Spleen (tissue), 7 donors: ENCODE results near the gene GRHPR.

ENCODE experiments used
- POLR2A ChIP-seq, 3 donors: fragments of 450-650 bp; IDR thresholded peaks; one replicate each; pipeline ENCODE4 v1.5.1; 2017; ENCODE audit warnings: antibody characterized with exemption in 3 of 3, mild to moderate bottlenecking in 1 of 3
- TF ChIP-seq, protein P1 (sequence below), 11 experiments: fragments of 200-600 bp in 7 of 11; fragments of 450-650 bp in 4 of 11; sonication (generic) in 4 of 11; IDR thresholded peaks in 8 of 11; conservative IDR thresholded peaks in 3 of 11; 1 replicate in 7 of 11; 2 replicates in 4 of 11; pipeline versions ENCODE4 v1.4.0 to v1.8.0; 2016 to 2021; ENCODE audit warnings: antibody characterized with exemption in 11 of 11, inconsistent platforms in 4 of 11, mild to moderate bottlenecking in 1 of 11
- donor health status: DM: no; HTN: no; CAD: no; lungs with moderate emphysema.
- donor health status: DM: no; HTN: no; CAD: no.
- donor health status: DM: no; HTN: no; CAD: no.

DNA sequence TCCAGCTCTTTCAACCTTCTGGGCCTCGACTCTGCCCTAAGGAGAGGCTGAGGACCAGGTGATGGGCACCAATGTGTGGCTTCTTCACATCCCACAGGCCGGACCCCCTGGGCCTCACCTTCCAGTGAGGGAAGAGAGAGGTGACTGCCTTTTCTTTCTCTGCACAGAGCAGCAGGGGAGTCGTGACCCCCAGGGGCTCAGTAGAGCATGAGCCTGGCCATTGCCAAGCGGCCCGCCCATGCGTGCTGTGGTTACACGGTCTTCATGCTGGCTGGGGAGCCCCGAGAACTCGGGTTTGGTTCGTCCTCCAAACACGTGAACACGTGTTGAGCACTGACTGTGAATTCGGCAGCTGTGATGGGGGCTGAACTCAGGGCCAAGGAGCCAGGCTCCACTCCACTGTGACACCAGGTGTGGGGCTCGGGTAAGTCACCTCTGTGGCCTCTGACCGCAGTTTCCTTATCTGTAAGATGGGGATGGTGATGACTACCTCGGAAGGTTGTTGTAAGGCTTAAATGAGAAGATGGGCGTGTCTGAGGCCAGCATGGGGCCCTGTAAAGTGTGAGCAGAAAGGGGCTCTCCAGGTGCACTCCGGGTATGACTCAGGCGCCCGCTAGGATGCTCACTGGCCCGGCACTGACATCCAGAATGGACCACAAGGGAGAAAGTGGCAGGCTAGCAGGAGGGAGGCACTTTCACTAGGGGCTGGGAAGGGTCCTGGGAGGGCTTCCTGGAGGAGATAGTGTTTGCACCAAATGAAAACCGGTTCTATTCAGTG lies 13.4 kb upstream of the GRHPR start:
- TF ChIP-seq POLR2A (IDR thresholded peaks at IDR 0.05), result no peak
- TF ChIP-seq, protein P1, sequence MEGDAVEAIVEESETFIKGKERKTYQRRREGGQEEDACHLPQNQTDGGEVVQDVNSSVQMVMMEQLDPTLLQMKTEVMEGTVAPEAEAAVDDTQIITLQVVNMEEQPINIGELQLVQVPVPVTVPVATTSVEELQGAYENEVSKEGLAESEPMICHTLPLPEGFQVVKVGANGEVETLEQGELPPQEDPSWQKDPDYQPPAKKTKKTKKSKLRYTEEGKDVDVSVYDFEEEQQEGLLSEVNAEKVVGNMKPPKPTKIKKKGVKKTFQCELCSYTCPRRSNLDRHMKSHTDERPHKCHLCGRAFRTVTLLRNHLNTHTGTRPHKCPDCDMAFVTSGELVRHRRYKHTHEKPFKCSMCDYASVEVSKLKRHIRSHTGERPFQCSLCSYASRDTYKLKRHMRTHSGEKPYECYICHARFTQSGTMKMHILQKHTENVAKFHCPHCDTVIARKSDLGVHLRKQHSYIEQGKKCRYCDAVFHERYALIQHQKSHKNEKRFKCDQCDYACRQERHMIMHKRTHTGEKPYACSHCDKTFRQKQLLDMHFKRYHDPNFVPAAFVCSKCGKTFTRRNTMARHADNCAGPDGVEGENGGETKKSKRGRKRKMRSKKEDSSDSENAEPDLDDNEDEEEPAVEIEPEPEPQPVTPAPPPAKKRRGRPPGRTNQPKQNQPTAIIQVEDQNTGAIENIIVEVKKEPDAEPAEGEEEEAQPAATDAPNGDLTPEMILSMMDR (IDR thresholded peaks at IDR 0.05 in 8 of 11, conservative IDR thresholded peaks at IDR 0.05 in 3 of 11), result peak in 4 of 11 experiments; percentile 8 to 29 (median 16)
